ENCODE measurements around the gene PDRG1. TPM values are rescaled to one million over a fixed set of nuclear protein-coding genes. Genes with fewer than 3 reads are reported as not detected.

Gene PDRG1
- total RNA-seq, 1 donor from 2014 or later: 20.6 TPM

GRCh38 chr20:31901615-31902014 lies 50.2 kb downstream of the PDRG1 start:
- no peak for FAIRE-seq
- Histone ChIP-seq H3K27me3 (ENCODE audit: insufficient read depth, low read length) (peaks cover 3% of the 10 kb centered on the region), H2AFZ (ENCODE audit: low read depth, low read length) (no peak overlapping the region), H3K4me2 (ENCODE audit: low read length) (no peak overlapping the region), H4K20me1 (ENCODE audit: insufficient read depth, low read length) (no peaks in the 10 kb centered on the region), H3K79me2 (ENCODE audit: insufficient read depth, low read length) (no peaks in the 10 kb centered on the region), H3K4me3 (ENCODE audit: insufficient read depth, low read depth, low read length) (no peak overlapping the region), H3K9me3 (ENCODE audit: insufficient read depth, low read depth, low read length) (no peaks in the 10 kb centered on the region), H3K4me1 (ENCODE audit: insufficient read depth, low read length) (no peaks in the 10 kb centered on the region), H3K9ac (ENCODE audit: low read length) (no peak overlapping the region), H3K36me3 (ENCODE audit: insufficient read depth, low read length) (no peaks in the 10 kb centered on the region), H3K27ac (ENCODE audit: low read depth, low read length) (no peak overlapping the region)
- TF ChIP-seq, protein P1, sequence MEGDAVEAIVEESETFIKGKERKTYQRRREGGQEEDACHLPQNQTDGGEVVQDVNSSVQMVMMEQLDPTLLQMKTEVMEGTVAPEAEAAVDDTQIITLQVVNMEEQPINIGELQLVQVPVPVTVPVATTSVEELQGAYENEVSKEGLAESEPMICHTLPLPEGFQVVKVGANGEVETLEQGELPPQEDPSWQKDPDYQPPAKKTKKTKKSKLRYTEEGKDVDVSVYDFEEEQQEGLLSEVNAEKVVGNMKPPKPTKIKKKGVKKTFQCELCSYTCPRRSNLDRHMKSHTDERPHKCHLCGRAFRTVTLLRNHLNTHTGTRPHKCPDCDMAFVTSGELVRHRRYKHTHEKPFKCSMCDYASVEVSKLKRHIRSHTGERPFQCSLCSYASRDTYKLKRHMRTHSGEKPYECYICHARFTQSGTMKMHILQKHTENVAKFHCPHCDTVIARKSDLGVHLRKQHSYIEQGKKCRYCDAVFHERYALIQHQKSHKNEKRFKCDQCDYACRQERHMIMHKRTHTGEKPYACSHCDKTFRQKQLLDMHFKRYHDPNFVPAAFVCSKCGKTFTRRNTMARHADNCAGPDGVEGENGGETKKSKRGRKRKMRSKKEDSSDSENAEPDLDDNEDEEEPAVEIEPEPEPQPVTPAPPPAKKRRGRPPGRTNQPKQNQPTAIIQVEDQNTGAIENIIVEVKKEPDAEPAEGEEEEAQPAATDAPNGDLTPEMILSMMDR (IDR thresholded peaks at IDR 0.05; ENCODE audit: insufficient read depth, low read depth, low read length): no peak
- TF ChIP-seq EZH2 (IDR thresholded peaks at IDR 0.05; ENCODE audit: insufficient read depth, low read length): no peak
- Mint-ChIP-seq H3K36me3 (ENCODE audit: low read depth, unreplicated experiment) (no peaks in the 10 kb centered on the region), H3K27me3 (ENCODE audit: low read depth, unreplicated experiment) (peaks cover 10% of the 10 kb centered on the region), H3K4me3 (ENCODE audit: unreplicated experiment) (no peak overlapping the region), H3K4me1 (ENCODE audit: low read depth, unreplicated experiment) (no peaks in the 10 kb centered on the region), H3K27ac (ENCODE audit: unreplicated experiment) (no peak overlapping the region), H3K9me3 (ENCODE audit: unreplicated experiment) (peaks cover 5% of the 10 kb centered on the region)
- DNase-seq (ENCODE audit: low read depth): no peak

DNA sequence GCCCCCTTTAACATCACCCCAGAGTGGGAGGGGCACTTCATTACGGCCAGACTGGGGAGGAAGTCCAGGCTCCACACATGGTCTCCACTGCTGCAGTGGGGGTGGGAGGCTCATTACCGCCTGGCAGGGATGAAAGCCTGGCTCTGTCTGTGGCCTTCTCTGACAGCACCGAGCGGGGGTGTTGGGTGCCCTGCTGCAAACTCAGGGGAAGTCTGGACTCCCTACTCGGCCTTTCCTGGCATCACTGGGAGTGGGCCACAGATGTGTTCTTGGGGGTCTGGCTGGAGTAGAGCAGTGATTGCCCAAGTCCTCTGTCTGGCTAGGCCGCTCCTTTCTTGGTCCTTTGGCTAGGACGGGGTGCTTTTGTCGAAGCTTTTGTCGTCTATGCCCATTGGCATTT lies 54.3 kb downstream of the PDRG1 start:
- no peak for FAIRE-seq
- Histone ChIP-seq H3K4me3 (ENCODE audit: insufficient read depth, low read depth, low read length) (no peak overlapping the region), H3K4me2 (ENCODE audit: low read length) (no peak overlapping the region), H3K4me1 (ENCODE audit: insufficient read depth, low read length) (no peaks in the 10 kb centered on the region), H3K27ac (ENCODE audit: low read depth, low read length) (no peak overlapping the region), H3K79me2 (ENCODE audit: insufficient read depth, low read length) (no peaks in the 10 kb centered on the region), H2AFZ (ENCODE audit: low read depth, low read length) (no peak overlapping the region), H3K36me3 (ENCODE audit: insufficient read depth, low read length) (no peaks in the 10 kb centered on the region), H3K27me3 (ENCODE audit: insufficient read depth, low read length) (peaks cover 5% of the 10 kb centered on the region), H4K20me1 (ENCODE audit: insufficient read depth, low read length) (no peaks in the 10 kb centered on the region), H3K9me3 (ENCODE audit: insufficient read depth, low read depth, low read length) (no peaks in the 10 kb centered on the region), H3K9ac (ENCODE audit: low read length) (no peak overlapping the region)
- H3K27me3 Mint-ChIP-seq (ENCODE audit: low read depth, unreplicated experiment): peaks cover 7% of the 10 kb centered on the region
- H3K27ac Mint-ChIP-seq (ENCODE audit: unreplicated experiment): no peak overlapping the region
- no peak overlapping the region for H3K4me3 Mint-ChIP-seq (ENCODE audit: unreplicated experiment)
- no peaks in the 10 kb centered on the region for H3K4me1 Mint-ChIP-seq (ENCODE audit: low read depth, unreplicated experiment)
- TF ChIP-seq, protein P1 (IDR thresholded peaks at IDR 0.05; ENCODE audit: insufficient read depth, low read depth, low read length): no peak
- no peak for TF ChIP-seq EZH2 (IDR thresholded peaks at IDR 0.05; ENCODE audit: insufficient read depth, low read length)
- peaks cover 5% of the 10 kb centered on the region for H3K9me3 Mint-ChIP-seq (ENCODE audit: unreplicated experiment)
- DNase-seq (ENCODE audit: low read depth): no peak
- no peaks in the 10 kb centered on the region for H3K36me3 Mint-ChIP-seq (ENCODE audit: low read depth, unreplicated experiment)

GRCh38 chr20:31896049-31896448 lies 55.8 kb downstream of the PDRG1 start:
- no peaks in the 10 kb centered on the region for H3K9me3 ChIP-seq (ENCODE audit: insufficient read depth, low read depth, low read length)
- H3K27me3 ChIP-seq (ENCODE audit: insufficient read depth, low read length): peaks cover 7% of the 10 kb centered on the region
- H3K4me2 ChIP-seq (ENCODE audit: low read length): no peak overlapping the region
- no peak overlapping the region for H3K4me3 ChIP-seq (ENCODE audit: insufficient read depth, low read depth, low read length)
- Mint-ChIP-seq H3K4me1 (ENCODE audit: low read depth, unreplicated experiment) (no peaks in the 10 kb centered on the region), H3K4me3 (ENCODE audit: unreplicated experiment) (no peak overlapping the region), H3K36me3 (ENCODE audit: low read depth, unreplicated experiment) (no peaks in the 10 kb centered on the region), H3K9me3 (ENCODE audit: unreplicated experiment) (peaks cover 5% of the 10 kb centered on the region), H3K27ac (ENCODE audit: unreplicated experiment) (no peak overlapping the region), H3K27me3 (ENCODE audit: low read depth, unreplicated experiment) (peaks cover 7% of the 10 kb centered on the region)
- no peaks in the 10 kb centered on the region for H4K20me1 ChIP-seq (ENCODE audit: insufficient read depth, low read length)
- TF ChIP-seq, protein P1 (IDR thresholded peaks at IDR 0.05; ENCODE audit: insufficient read depth, low read depth, low read length): no peak
- TF ChIP-seq EZH2 (IDR thresholded peaks at IDR 0.05; ENCODE audit: insufficient read depth, low read length): no peak
- H2AFZ ChIP-seq (ENCODE audit: low read depth, low read length): no peak overlapping the region
- H3K9ac ChIP-seq (ENCODE audit: low read length): no peak overlapping the region
- DNase-seq (ENCODE audit: low read depth) (no peak), FAIRE-seq (no peak)
- no peaks in the 10 kb centered on the region for H3K79me2 ChIP-seq (ENCODE audit: insufficient read depth, low read length)
- no peak overlapping the region for H3K27ac ChIP-seq (ENCODE audit: low read depth, low read length)
- H3K36me3 ChIP-seq (ENCODE audit: insufficient read depth, low read length): no peaks in the 10 kb centered on the region
- H3K4me1 ChIP-seq (ENCODE audit: insufficient read depth, low read length): no peaks in the 10 kb centered on the region

Measured in astrocyte (in vitro differentiated cells and primary cell).